ACHN (cell line): Measurements from ENCODE around the gene SCEL.

Experiments
- DNase-seq: peaks from one replicate; pipeline ENCODE4 v3.0.0-alpha.2; 2015
- in situ Hi-C: cut with HindIII; loops from 2 replicates; pipeline ENCODE4 v1.10.0; 2017; ENCODE audit warnings: low sequenced_read_pairs, low pct_ligation_motif_present, low pct_unique_long_range_greater_than_20kb

Gene SCEL, protein sequence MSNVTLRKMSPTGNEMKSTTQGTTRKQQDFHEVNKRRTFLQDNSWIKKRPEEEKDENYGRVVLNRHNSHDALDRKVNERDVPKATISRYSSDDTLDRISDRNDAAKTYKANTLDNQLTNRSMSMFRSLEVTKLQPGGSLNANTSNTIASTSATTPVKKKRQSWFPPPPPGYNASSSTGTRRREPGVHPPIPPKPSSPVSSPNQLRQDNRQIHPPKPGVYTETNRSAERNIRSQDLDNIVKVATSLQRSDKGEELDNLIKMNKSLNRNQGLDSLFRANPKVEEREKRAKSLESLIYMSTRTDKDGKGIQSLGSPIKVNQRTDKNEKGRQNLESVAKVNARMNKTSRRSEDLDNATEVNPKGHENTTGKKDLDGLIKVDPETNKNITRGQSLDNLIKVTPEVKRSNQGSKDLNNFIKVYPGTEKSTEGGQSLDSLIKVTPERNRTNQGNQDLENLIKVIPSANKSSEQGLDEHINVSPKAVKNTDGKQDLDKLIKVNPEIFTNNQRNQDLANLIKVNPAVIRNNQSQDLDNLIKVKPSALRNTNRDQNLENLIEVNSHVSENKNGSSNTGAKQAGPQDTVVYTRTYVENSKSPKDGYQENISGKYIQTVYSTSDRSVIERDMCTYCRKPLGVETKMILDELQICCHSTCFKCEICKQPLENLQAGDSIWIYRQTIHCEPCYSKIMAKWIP

GRCh38 chr13:77535448-77535847 lies at the start of gene SCEL:
TSS of gene SCEL (plus strand) at chr13:77535706. CDS start at chr13:77555876, 20,170 bp downstream.
- DNase-seq, result no peak
- in situ Hi-C loops, result no loop called here

DNA sequence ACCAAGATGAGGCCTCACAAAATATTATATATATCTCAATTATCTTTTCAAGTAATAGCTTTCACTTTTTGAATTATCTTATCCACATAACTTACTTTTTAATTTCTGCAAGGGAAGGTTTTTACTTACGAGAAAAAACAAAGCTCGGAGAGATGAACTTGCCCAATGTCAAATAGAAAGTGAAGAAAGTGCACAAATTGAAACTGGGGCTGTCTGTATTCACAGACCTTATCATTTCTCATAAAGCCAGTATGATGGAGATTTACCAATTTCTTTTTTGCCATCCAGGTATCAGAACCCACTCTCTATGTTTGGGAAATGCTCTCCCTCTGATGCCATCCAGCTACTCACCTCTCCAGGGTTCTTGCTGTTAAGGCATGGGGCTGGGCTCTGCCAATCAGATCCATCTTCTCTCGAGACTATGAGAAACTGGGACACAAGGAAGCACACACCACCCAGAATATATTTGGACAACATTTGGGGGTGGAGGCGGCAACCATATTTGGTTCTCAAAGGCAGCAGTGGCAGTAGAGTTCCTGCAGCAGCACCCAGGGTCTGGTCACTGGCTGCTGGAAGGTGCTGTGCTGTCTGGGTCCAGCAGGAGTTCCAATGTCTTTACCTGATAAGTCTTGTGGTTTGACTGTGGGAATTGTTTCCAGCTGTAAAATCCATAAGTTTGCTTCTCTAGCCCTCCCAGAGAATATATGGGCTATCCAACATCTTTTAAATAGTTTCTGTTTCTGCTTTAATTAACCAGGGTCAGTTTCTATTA lies 45.8 kb upstream of the SCEL start:
- in situ Hi-C loops, result no loop called here

GRCh38 chr13:77492982-77493381 lies 42.5 kb upstream of the SCEL start:
- in situ Hi-C loops, result no loop called here
- DNase-seq, result peak; percentile 36

More for the DNA sequence above, 45.8 kb upstream of the SCEL start:
- no peak for DNase-seq

DNA sequence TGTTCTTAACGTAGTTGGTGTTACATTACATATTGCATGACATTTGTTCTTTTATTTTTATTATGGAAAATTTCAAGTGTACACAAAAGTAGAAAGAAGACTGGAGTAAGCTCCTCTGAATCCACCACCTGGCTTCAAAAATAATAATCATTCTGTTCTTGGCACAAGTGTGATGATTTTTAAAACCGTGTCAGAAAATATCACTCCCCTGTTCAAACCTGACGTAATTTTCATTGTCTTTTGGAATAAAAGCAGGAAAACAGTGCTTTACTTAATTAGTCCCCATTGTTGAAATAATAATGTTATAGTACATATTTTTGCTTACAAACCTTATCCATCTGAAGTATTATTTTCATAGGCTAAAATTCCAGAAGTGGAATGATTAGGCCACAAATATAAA lies 41.3 kb upstream of the SCEL start:
- in situ Hi-C loops, result no loop called here
- DNase-seq, result no peak

- DNase-seq, result no peak
- in situ Hi-C loops, result no loop called here
These were observed 38.2 kb upstream of the SCEL start for GRCh38 chr13:77497350-77497749.

GRCh38 chr13:77497835-77498234 lies 37.7 kb upstream of the SCEL start:
- no peak for DNase-seq
- in situ Hi-C loops, result no loop called here

DNA sequence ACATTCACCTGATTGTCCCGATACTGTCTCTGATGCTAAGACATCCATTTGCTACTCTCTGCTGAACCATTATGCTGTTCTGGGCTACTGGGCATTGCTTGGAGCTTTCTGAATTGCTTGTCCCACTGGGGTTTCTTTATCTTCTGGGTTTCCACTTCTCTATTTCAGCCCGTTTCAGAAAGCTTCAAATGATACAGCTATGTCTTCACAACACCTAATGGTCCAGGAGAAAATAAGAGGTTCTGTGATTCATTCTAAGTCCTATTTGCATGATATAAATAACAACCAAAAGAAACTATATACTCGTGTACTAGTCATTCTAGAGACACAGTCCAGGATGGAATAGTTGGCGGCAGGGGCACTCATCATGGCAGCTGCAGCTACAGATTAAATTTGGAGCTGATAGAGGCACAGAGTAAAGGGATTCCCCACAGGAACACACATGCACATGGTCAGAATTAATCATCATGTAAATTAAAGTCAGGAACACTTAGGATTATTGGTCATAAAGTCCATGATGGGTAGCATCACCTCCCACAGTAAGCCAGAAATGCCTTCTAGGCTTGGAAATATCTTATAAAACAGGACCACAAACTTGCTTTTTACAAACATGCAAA lies 33.3 kb upstream of the SCEL start:
- no peak for DNase-seq
- in situ Hi-C loops, result no loop called here

GRCh38 chr13:77503398-77503797 lies 32.1 kb upstream of the SCEL start:
- DNase-seq, result no peak
- in situ Hi-C loops, result no loop called here

- peak; percentile 27 for DNase-seq
- in situ Hi-C loops, result no loop called here
These were observed 28.6 kb upstream of the SCEL start for GRCh38 chr13:77506874-77507273.

- in situ Hi-C loops, result no loop called here
These were observed 27.4 kb upstream of the SCEL start for GRCh38 chr13:77507931-77508776.

GRCh38 chr13:77508959-77509620 lies 26.4 kb upstream of the SCEL start:
- in situ Hi-C loops, result no loop called here
- peak; percentile 83 for DNase-seq

More at GRCh38 chr13:77507931-77508776, 27.4 kb upstream of the SCEL start:
- peak; percentile 79 for DNase-seq

- in situ Hi-C loops, result no loop called here
- DNase-seq, result no peak
These were observed 25.4 kb upstream of the SCEL start for GRCh38 chr13:77510156-77510555.

- in situ Hi-C loops, result no loop called here
- DNase-seq, result no peak
These were observed 24.0 kb upstream of the SCEL start for GRCh38 chr13:77511552-77511951.

- DNase-seq, result no peak
- in situ Hi-C loops, result no loop called here
These were observed 21.7 kb upstream of the SCEL start for GRCh38 chr13:77513719-77514335.

DNA sequence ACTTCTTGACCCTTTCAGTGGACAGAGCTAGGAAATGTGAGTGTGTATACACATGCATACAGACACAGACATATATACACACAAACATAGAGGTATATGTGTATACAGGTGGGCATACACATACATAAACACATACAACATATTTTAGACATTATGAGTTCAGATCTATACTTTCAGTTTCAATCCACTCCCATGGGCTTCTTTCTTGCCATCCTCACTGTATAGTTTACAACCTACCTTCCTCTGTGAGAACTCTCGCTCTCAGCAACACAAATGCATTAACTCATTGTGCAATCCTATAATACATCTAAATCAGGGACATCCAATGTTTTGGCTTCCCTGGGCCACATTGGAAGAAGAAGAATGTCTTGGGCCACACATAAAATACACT lies 21.2 kb upstream of the SCEL start:
- in situ Hi-C loops, result no loop called here
- no peak for DNase-seq

- in situ Hi-C loops, result no loop called here
- no peak for DNase-seq
These were observed 19.7 kb upstream of the SCEL start for GRCh38 chr13:77515785-77516184.

DNA sequence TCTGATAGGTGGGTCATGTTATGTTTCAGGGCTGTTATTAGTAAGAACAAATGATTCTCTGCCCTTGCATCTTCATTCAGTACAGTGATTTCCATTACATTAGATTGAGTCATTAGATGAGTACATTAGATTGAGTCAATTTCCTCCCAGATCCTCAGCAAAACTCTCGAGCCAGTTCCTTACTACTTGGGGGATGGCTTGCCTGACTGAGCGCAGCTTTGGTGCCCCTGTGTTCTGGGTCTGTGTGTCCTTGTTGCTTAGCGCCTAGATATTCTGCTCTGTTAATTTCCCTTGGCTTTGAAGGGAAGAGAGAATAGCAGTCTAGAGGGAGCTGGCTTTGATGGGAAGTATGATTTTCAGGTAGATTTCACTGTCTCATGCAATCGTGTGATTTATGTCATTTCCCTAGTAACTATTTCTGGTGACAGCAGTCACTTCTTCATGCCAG lies 19.1 kb upstream of the SCEL start:
- peak; percentile 51 for DNase-seq
- in situ Hi-C loops, result no loop called here
